WTC11 (cell line): ENCODE results near the gene AK3. TPM values are rescaled to one million over a fixed set of nuclear protein-coding genes. Genes with fewer than 3 reads are reported as not detected.

ENCODE experiments used
- IRF2 ChIP-seq: sonication (generic); formaldehyde crosslinking; IDR thresholded peaks from 2 replicates; pipeline ENCODE4 v1.8.0; 2022; ENCODE audit warnings: low read depth, missing genetic modification reagents, borderline replicate concordance
- JUN ChIP-seq: sonication (generic); formaldehyde crosslinking; IDR thresholded peaks from 2 replicates; pipeline ENCODE4 v1.8.0; 2023; ENCODE audit warnings: mild to moderate bottlenecking, missing genetic modification reagents
- SP1 ChIP-seq: sonication (generic); formaldehyde crosslinking; conservative IDR thresholded peaks from 2 replicates; pipeline ENCODE4 v1.8.1; 2022; ENCODE audit warnings: missing genetic modification reagents
- ZBTB21 ChIP-seq: sonication (generic); formaldehyde crosslinking; IDR thresholded peaks from 2 replicates; pipeline ENCODE4 v1.8.1; 2023; ENCODE audit warnings: mild to moderate bottlenecking, missing genetic modification reagents, borderline replicate concordance
- ZNF138 ChIP-seq: sonication (generic); formaldehyde crosslinking; conservative IDR thresholded peaks from 2 replicates; pipeline ENCODE4 v1.8.1; 2022; ENCODE audit warnings: mild to moderate bottlenecking, moderate library complexity, missing genetic modification reagents
- ZNF671 ChIP-seq: fragments of 250-450 bp; sonication (Bioruptor Pico); IDR thresholded peaks from 2 replicates; pipeline ENCODE4 v1.8.0; 2021; ENCODE audit warnings: mild to moderate bottlenecking
- total RNA-seq: library from RNA; stranded (reverse); gene quantifications from 3 replicates; pipeline ENCODE4 v1.2.3, GENCODE V29; 2021
- TF ChIP-seq, protein P1 (sequence below): sonication (generic); formaldehyde crosslinking; IDR thresholded peaks from 2 replicates; pipeline ENCODE4 v1.8.0; 2022; ENCODE audit warnings: mild to moderate bottlenecking, missing genetic modification reagents
- TF ChIP-seq, protein P2 (sequence below): fragments of 250-450 bp; sonication (Bioruptor Pico); IDR thresholded peaks from 2 replicates; pipeline ENCODE4 v1.9.0; 2021; ENCODE audit warnings: mild to moderate bottlenecking
- TF ChIP-seq, protein P3 (sequence below): sonication (generic); formaldehyde crosslinking; IDR thresholded peaks from 2 replicates; pipeline ENCODE4 v1.8.1; 2023; ENCODE audit warnings: mild to moderate bottlenecking, missing genetic modification reagents
- TF ChIP-seq, protein P4 (sequence below): sonication (generic); formaldehyde crosslinking; IDR thresholded peaks from 2 replicates; pipeline ENCODE4 v1.8.0; 2023; ENCODE audit warnings: missing genetic modification reagents
- TF ChIP-seq, protein P5 (sequence below): fragments of 250-450 bp; sonication (Bioruptor Pico); IDR thresholded peaks from 2 replicates; pipeline ENCODE4 v1.9.0; 2021; ENCODE audit warnings: mild to moderate bottlenecking, borderline replicate concordance
- TF ChIP-seq, protein P6 (sequence below): sonication (generic); formaldehyde crosslinking; IDR thresholded peaks from 2 replicates; pipeline ENCODE4 v1.8.1; 2023; ENCODE audit warnings: mild to moderate bottlenecking, moderate library complexity, missing genetic modification reagents
- TF ChIP-seq, protein P7 (sequence below): sonication (generic); formaldehyde crosslinking; conservative IDR thresholded peaks from 2 replicates; pipeline ENCODE4 v1.8.1; 2023; ENCODE audit warnings: mild to moderate bottlenecking, low read depth, missing genetic modification reagents, moderate library complexity

AK3 gene
- total RNA-seq, 1 experiment from 2014 or later: 28.5 TPM

DNA sequence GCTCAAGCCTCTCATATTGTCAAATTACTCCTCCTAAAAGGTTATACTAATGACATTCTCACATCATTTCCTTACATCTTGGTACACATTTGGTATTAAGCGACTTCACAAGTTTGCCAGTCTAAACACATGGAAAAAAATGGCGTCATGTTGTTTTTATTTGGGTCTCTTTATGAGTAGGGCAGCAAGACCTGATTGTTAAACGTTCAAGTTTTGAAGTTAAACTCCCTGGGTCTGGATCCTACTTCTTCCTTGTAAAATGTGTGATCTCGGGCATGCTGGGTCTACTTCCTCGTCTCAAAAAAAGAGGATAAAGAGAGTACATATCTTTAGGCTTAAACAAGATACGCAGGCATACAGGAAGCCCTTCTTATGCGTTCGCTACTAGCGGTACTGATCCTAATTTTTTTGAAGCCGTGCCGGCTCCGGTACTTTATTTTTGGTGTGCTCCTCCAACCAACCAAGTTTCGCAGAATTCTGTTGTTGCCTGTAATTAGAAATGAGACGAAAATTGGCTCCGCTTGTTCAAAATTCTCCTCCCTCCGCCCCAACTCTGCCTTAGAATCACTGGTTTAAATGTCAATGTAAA is 62.2 kb downstream of the AK3 start (continued):
- TF ChIP-seq JUN (CRISPR knock-in tag) (no peak), IRF2 (CRISPR knock-in tag) (no peak), SP1 (CRISPR knock-in tag) (no peak), ZBTB21 (CRISPR knock-in tag) (no peak), ZNF138 (CRISPR knock-in tag) (no peak), ZNF671 (CRISPR knock-in tag) (no peak)
- TF ChIP-seq, protein P1, sequence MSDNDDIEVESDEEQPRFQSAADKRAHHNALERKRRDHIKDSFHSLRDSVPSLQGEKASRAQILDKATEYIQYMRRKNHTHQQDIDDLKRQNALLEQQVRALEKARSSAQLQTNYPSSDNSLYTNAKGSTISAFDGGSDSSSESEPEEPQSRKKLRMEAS (CRISPR knock-in tag): no peak
- TF ChIP-seq, protein P2, sequence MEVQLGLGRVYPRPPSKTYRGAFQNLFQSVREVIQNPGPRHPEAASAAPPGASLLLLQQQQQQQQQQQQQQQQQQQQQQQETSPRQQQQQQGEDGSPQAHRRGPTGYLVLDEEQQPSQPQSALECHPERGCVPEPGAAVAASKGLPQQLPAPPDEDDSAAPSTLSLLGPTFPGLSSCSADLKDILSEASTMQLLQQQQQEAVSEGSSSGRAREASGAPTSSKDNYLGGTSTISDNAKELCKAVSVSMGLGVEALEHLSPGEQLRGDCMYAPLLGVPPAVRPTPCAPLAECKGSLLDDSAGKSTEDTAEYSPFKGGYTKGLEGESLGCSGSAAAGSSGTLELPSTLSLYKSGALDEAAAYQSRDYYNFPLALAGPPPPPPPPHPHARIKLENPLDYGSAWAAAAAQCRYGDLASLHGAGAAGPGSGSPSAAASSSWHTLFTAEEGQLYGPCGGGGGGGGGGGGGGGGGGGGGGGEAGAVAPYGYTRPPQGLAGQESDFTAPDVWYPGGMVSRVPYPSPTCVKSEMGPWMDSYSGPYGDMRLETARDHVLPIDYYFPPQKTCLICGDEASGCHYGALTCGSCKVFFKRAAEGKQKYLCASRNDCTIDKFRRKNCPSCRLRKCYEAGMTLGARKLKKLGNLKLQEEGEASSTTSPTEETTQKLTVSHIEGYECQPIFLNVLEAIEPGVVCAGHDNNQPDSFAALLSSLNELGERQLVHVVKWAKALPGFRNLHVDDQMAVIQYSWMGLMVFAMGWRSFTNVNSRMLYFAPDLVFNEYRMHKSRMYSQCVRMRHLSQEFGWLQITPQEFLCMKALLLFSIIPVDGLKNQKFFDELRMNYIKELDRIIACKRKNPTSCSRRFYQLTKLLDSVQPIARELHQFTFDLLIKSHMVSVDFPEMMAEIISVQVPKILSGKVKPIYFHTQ: no peak; the same call in 1 of the 2 replicates
- TF ChIP-seq, protein P3, sequence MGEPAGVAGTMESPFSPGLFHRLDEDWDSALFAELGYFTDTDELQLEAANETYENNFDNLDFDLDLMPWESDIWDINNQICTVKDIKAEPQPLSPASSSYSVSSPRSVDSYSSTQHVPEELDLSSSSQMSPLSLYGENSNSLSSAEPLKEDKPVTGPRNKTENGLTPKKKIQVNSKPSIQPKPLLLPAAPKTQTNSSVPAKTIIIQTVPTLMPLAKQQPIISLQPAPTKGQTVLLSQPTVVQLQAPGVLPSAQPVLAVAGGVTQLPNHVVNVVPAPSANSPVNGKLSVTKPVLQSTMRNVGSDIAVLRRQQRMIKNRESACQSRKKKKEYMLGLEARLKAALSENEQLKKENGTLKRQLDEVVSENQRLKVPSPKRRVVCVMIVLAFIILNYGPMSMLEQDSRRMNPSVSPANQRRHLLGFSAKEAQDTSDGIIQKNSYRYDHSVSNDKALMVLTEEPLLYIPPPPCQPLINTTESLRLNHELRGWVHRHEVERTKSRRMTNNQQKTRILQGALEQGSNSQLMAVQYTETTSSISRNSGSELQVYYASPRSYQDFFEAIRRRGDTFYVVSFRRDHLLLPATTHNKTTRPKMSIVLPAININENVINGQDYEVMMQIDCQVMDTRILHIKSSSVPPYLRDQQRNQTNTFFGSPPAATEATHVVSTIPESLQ (CRISPR knock-in tag): no peak
- TF ChIP-seq, protein P4, sequence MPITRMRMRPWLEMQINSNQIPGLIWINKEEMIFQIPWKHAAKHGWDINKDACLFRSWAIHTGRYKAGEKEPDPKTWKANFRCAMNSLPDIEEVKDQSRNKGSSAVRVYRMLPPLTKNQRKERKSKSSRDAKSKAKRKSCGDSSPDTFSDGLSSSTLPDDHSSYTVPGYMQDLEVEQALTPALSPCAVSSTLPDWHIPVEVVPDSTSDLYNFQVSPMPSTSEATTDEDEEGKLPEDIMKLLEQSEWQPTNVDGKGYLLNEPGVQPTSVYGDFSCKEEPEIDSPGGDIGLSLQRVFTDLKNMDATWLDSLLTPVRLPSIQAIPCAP (CRISPR knock-in tag): no peak
- TF ChIP-seq, protein P5, sequence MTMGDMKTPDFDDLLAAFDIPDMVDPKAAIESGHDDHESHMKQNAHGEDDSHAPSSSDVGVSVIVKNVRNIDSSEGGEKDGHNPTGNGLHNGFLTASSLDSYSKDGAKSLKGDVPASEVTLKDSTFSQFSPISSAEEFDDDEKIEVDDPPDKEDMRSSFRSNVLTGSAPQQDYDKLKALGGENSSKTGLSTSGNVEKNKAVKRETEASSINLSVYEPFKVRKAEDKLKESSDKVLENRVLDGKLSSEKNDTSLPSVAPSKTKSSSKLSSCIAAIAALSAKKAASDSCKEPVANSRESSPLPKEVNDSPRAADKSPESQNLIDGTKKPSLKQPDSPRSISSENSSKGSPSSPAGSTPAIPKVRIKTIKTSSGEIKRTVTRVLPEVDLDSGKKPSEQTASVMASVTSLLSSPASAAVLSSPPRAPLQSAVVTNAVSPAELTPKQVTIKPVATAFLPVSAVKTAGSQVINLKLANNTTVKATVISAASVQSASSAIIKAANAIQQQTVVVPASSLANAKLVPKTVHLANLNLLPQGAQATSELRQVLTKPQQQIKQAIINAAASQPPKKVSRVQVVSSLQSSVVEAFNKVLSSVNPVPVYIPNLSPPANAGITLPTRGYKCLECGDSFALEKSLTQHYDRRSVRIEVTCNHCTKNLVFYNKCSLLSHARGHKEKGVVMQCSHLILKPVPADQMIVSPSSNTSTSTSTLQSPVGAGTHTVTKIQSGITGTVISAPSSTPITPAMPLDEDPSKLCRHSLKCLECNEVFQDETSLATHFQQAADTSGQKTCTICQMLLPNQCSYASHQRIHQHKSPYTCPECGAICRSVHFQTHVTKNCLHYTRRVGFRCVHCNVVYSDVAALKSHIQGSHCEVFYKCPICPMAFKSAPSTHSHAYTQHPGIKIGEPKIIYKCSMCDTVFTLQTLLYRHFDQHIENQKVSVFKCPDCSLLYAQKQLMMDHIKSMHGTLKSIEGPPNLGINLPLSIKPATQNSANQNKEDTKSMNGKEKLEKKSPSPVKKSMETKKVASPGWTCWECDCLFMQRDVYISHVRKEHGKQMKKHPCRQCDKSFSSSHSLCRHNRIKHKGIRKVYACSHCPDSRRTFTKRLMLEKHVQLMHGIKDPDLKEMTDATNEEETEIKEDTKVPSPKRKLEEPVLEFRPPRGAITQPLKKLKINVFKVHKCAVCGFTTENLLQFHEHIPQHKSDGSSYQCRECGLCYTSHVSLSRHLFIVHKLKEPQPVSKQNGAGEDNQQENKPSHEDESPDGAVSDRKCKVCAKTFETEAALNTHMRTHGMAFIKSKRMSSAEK (CRISPR knock-in tag): no peak
- TF ChIP-seq, protein P6, sequence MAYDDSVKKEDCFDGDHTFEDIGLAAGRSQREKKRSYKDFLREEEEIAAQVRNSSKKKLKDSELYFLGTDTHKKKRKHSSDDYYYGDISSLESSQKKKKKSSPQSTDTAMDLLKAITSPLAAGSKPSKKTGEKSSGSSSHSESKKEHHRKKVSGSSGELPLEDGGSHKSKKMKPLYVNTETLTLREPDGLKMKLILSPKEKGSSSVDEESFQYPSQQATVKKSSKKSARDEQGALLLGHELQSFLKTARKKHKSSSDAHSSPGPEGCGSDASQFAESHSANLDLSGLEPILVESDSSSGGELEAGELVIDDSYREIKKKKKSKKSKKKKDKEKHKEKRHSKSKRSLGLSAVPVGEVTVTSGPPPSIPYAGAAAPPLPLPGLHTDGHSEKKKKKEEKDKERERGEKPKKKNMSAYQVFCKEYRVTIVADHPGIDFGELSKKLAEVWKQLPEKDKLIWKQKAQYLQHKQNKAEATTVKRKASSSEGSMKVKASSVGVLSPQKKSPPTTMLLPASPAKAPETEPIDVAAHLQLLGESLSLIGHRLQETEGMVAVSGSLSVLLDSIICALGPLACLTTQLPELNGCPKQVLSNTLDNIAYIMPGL (CRISPR knock-in tag): no peak
- TF ChIP-seq, protein P7, sequence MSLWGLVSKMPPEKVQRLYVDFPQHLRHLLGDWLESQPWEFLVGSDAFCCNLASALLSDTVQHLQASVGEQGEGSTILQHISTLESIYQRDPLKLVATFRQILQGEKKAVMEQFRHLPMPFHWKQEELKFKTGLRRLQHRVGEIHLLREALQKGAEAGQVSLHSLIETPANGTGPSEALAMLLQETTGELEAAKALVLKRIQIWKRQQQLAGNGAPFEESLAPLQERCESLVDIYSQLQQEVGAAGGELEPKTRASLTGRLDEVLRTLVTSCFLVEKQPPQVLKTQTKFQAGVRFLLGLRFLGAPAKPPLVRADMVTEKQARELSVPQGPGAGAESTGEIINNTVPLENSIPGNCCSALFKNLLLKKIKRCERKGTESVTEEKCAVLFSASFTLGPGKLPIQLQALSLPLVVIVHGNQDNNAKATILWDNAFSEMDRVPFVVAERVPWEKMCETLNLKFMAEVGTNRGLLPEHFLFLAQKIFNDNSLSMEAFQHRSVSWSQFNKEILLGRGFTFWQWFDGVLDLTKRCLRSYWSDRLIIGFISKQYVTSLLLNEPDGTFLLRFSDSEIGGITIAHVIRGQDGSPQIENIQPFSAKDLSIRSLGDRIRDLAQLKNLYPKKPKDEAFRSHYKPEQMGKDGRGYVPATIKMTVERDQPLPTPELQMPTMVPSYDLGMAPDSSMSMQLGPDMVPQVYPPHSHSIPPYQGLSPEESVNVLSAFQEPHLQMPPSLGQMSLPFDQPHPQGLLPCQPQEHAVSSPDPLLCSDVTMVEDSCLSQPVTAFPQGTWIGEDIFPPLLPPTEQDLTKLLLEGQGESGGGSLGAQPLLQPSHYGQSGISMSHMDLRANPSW (CRISPR knock-in tag): no peak
